Measurements from ENCODE around the gene CCDC197.
A peak's percentile ranks its signal among the peaks of the same experiment; 100 is the strongest.

The CCDC197 gene

GRCh38 chr14:94021001-94021400 lies 23.9 kb downstream of the CCDC197 start:
- DNase-seq (ENCODE audit: low spot score) = no peak
- TF ChIP-seq, protein P1, sequence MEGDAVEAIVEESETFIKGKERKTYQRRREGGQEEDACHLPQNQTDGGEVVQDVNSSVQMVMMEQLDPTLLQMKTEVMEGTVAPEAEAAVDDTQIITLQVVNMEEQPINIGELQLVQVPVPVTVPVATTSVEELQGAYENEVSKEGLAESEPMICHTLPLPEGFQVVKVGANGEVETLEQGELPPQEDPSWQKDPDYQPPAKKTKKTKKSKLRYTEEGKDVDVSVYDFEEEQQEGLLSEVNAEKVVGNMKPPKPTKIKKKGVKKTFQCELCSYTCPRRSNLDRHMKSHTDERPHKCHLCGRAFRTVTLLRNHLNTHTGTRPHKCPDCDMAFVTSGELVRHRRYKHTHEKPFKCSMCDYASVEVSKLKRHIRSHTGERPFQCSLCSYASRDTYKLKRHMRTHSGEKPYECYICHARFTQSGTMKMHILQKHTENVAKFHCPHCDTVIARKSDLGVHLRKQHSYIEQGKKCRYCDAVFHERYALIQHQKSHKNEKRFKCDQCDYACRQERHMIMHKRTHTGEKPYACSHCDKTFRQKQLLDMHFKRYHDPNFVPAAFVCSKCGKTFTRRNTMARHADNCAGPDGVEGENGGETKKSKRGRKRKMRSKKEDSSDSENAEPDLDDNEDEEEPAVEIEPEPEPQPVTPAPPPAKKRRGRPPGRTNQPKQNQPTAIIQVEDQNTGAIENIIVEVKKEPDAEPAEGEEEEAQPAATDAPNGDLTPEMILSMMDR (IDR thresholded peaks at IDR 0.05; ENCODE audit: extremely low read depth, missing control alignments) = no peak

DNA sequence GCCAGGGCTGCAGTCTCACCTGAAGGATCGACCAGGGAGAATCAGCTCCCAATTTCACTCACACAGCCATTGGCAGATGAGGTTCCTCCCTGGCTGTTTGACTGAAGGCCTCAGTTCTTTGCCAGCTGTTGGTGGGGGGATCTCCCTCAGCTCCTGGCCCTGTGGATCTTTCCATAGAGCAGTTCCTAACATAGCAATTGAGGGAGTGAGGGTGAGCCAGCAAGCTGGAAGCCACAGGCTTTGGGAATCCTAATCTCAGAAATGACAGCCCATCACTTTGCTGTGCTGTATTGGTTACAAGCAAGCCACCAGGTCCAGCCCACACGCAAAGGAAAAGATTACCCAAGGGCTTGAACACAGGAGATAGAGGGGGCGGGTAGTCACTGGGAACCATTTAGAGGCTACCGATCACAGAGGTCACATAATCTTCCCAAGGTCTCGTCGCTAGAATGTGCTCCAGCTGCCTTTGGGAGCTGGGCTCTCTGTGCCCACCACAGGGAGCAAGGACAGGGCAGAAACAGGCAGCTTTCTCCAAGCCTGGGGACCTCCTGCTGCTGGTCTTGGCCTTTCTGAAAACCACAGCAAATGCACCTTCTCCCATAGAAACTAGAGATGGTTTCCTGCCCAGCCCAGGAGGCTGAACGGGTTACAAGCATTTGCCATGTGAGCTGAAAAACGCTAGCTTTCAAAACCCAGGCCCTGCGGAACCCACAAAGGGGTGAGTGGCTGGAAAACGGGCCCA lies 24.5 kb downstream of the CCDC197 start:
- no peak for DNase-seq (ENCODE audit: low spot score)
- TF ChIP-seq, protein P1 (IDR thresholded peaks at IDR 0.05; ENCODE audit: extremely low read depth, missing control alignments) = no peak

- TF ChIP-seq, protein P1 (IDR thresholded peaks at IDR 0.05; ENCODE audit: extremely low read depth, missing control alignments) = no peak
- no peak for DNase-seq (ENCODE audit: low spot score)
Measured at GRCh38 chr14:94022532-94023411, 25.7 kb downstream of the CCDC197 start.

DNA sequence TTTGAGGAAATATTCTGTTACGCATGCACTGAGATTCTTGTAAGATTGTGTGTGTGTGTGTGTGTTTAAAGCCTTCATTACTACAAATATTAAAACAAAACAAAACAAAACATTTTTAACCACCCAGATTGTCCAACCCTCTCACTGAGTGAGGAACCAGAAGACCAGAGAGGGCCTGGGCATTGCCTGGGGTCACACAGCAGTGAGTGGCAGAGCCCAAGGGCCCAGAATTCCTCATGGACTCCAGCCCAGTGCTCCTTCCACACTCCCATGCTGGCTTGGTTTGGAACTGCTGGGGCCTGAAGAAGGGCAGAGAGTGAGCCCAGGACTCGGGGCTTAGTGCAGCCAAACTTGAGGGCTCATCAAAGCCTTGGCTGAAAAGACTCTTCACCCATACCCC lies 27.4 kb downstream of the CCDC197 start:
- TF ChIP-seq, protein P1 (IDR thresholded peaks at IDR 0.05; ENCODE audit: extremely low read depth, missing control alignments) = no peak
- no peak for DNase-seq (ENCODE audit: low spot score)

DNA sequence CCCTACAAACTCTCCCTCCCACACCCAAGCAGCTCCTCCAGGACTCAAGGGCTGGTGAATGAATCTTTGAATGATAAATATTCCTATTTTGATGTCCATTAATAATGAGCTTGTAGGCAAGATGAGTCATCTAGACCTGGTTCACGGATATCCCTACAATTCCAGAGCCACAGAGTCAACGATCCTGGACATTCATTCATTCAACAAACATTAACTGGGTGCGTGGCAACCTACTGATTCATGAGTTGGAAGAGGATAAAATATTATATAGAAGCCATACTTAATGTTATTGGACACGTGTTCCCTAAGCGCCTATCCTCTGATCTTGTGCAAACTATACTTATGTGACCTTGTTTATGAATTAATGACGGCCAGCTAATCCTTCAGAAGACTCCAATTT lies 28.6 kb downstream of the CCDC197 start:
- TF ChIP-seq, protein P1 (IDR thresholded peaks at IDR 0.05; ENCODE audit: extremely low read depth, missing control alignments) = no peak
- DNase-seq (ENCODE audit: low spot score) = no peak

GRCh38 chr14:94026173-94026888 lies 29.2 kb downstream of the CCDC197 start, which contains the start of gene OTUB2:
Gene OTUB2 (plus strand): TSS chr14:94026340. CDS start chr14:94026538, 198 bp downstream.
- peak; percentile 100 for DNase-seq (ENCODE audit: low spot score)
- TF ChIP-seq, protein P1 (IDR thresholded peaks at IDR 0.05; ENCODE audit: extremely low read depth, missing control alignments) = no peak

All from GM20000 (cell line).